Osteoblast (primary cell): ENCODE measurements around the gene ARHGAP45. TPM values are rescaled to one million over a fixed set of nuclear protein-coding genes. Genes with fewer than 3 reads are reported as not detected.

ENCODE experiments used
- DNase-seq: peaks from one replicate; pipeline ENCODE4 v3.0.0; 2011; ENCODE audit warnings: low spot score, mixed read lengths; ENCODE audit not compliant: insufficient read length; ENCODE audit errors: missing footprints
- H2AFZ ChIP-seq: 2 replicates; pipeline ENCODE4 v1.6.0; 2011; ENCODE audit warnings: mild to moderate bottlenecking, low read length
- H3K27ac ChIP-seq: 2 replicates; pipeline ENCODE4 v1.5.1; 2011; ENCODE audit warnings: mild to moderate bottlenecking, low read depth, low read length, moderate library complexity
- H3K27me3 ChIP-seq: 2 replicates; pipeline ENCODE4 v1.6.0; 2012; ENCODE audit warnings: mild to moderate bottlenecking, control low read depth, inconsistent platforms, low read length, moderate library complexity; ENCODE audit not compliant: insufficient read depth
- H3K36me3 ChIP-seq: 2 replicates; pipeline ENCODE4 v1.5.1; 2011; ENCODE audit warnings: mild to moderate bottlenecking, low read length, control low read depth, moderate library complexity; ENCODE audit not compliant: insufficient read depth
- H3K4me1 ChIP-seq: 2 replicates; pipeline ENCODE4 v1.5.1; 2011; ENCODE audit warnings: mild to moderate bottlenecking, low read length, control low read depth, moderate library complexity; ENCODE audit not compliant: insufficient read depth
- H3K4me2 ChIP-seq: 2 replicates; pipeline ENCODE4 v1.6.0; 2011; ENCODE audit warnings: mild to moderate bottlenecking, low read length; ENCODE audit not compliant: insufficient read depth
- H3K4me3 ChIP-seq: fragments of 200-600 bp; sonication (generic); 3 replicates; pipeline ENCODE4 v1.5.1; 2012; ENCODE audit warnings: mild to moderate bottlenecking, low read length, inconsistent platforms; ENCODE audit not compliant: insufficient read depth
- H3K79me2 ChIP-seq: 2 replicates; pipeline ENCODE4 v1.6.0; 2012; ENCODE audit warnings: mild to moderate bottlenecking, low read length, control low read depth, inconsistent platforms; ENCODE audit not compliant: insufficient read depth
- H3K9me3 ChIP-seq: 2 replicates; pipeline ENCODE4 v1.5.1; 2011; ENCODE audit warnings: low read depth, low read length, control low read depth
- H4K20me1 ChIP-seq: 2 replicates; pipeline ENCODE4 v1.6.0; 2012; ENCODE audit warnings: mild to moderate bottlenecking, low read length, control low read depth; ENCODE audit not compliant: insufficient read depth
- total RNA-seq: library from RNA; depleted of rRNA; stranded (reverse); fragments of >200 nt; gene quantifications from 2 replicates; pipeline ENCODE4 v1.2.3, GENCODE V29; 2012
- TF ChIP-seq, protein P1 (sequence below): IDR thresholded peaks from 2 replicates; pipeline ENCODE4 v1.5.1; 2011; ENCODE audit warnings: mild to moderate bottlenecking, low read depth, low read length, moderate library complexity; ENCODE audit errors: extremely low read depth

Gene ARHGAP45
- total RNA-seq, 1 donor, result 0.72 TPM

DNA sequence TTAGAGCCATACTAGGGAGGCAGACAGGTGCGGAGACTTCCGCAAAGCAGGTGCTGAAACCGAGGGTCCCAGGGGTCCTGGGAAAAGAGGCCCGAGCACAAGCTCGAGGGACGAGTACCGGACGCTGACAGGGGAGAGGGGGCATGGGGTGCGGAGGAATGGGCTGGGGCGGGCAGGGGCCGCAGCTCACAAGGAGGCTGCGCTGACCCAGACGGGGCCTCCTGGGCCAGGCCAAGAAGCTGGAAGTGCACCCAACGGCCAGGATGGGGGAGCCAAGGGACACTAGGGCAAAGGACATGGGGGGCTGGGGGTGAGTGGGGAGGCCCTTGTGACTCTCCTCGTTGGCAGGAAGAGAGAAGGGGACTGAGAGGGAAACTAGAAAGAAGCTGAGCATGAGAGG lies 26.4 kb downstream of the ARHGAP45 start:
- Histone ChIP-seq H3K27ac (no peak overlapping the region), H3K4me2 (no peak overlapping the region), H2AFZ (no peak overlapping the region), H3K79me2 (peaks cover 32% of the 10 kb centered on the region), H3K4me1 (peaks cover 10% of the 10 kb centered on the region), H3K4me3 (no peak overlapping the region), H3K27me3 (no peaks in the 10 kb centered on the region), H4K20me1 (peaks cover 20% of the 10 kb centered on the region), H3K9me3 (no peaks in the 10 kb centered on the region), H3K36me3 (peaks cover 21% of the 10 kb centered on the region)
- TF ChIP-seq, protein P1, sequence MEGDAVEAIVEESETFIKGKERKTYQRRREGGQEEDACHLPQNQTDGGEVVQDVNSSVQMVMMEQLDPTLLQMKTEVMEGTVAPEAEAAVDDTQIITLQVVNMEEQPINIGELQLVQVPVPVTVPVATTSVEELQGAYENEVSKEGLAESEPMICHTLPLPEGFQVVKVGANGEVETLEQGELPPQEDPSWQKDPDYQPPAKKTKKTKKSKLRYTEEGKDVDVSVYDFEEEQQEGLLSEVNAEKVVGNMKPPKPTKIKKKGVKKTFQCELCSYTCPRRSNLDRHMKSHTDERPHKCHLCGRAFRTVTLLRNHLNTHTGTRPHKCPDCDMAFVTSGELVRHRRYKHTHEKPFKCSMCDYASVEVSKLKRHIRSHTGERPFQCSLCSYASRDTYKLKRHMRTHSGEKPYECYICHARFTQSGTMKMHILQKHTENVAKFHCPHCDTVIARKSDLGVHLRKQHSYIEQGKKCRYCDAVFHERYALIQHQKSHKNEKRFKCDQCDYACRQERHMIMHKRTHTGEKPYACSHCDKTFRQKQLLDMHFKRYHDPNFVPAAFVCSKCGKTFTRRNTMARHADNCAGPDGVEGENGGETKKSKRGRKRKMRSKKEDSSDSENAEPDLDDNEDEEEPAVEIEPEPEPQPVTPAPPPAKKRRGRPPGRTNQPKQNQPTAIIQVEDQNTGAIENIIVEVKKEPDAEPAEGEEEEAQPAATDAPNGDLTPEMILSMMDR, result no peak
- DNase-seq, result no peak

DNA sequence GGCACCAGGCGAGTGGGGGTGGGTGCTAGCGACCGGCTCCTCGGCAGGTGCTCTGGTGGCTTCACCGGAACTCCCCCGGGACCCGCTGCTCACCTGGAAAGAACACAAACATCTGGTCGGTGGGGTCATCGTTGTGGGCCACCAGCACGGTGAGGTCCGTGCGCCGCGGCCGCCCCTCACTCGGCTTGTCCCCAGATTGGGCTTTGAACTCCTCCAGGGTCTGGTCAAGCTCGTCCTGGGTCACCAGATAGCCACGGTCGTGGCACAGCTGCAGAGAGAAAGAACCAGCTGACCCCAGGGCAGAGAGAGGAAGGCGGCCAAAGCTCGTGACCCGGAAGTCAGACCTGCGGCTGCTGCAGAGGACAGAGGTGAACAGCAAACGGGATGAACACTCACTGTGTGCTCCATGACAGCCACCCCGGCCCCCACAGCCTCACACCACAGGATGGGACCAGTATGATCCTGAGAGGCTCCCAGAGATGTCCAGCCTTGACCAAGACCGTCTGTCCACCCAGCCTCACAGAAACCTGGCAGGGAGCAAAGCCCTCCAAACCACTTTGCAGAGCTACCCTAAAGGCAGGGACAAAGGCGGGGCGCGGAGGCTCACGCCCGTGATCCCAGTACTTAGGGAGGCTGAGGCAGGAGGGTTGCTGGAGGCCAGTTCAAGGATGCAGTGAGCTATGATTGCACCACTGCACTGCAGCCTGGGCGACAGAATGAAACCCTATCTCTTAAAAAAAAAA lies 27.0 kb downstream of the ARHGAP45 start:
- Histone ChIP-seq H3K79me2 (peaks cover 32% of the 10 kb centered on the region), H4K20me1 (peaks cover 17% of the 10 kb centered on the region), H3K4me2 (peak overlapping the region; percentile 72), H3K27me3 (no peaks in the 10 kb centered on the region), H3K4me3 (peak overlapping the region; percentile 83), H3K4me1 (peaks cover 16% of the 10 kb centered on the region), H3K27ac (peak overlapping the region; percentile 44), H3K9me3 (no peaks in the 10 kb centered on the region), H3K36me3 (peaks cover 21% of the 10 kb centered on the region), H2AFZ (no peak overlapping the region)
- TF ChIP-seq, protein P1, result no peak
- DNase-seq, result no peak

GRCh38 chr19:1094655-1094977 lies 27.6 kb downstream of the ARHGAP45 start:
- peak overlapping the region; percentile 83 for H3K4me3 ChIP-seq
- H3K36me3 ChIP-seq, result peaks cover 14% of the 10 kb centered on the region
- H3K4me2 ChIP-seq, result peak overlapping the region; percentile 72
- peaks cover 21% of the 10 kb centered on the region for H3K4me1 ChIP-seq
- peaks cover 17% of the 10 kb centered on the region for H4K20me1 ChIP-seq
- H3K79me2 ChIP-seq, result peaks cover 32% of the 10 kb centered on the region
- no peak for DNase-seq
- TF ChIP-seq, protein P1, result no peak
- peak overlapping the region; percentile 44 for H3K27ac ChIP-seq
- H3K27me3 ChIP-seq, result no peaks in the 10 kb centered on the region
- H3K9me3 ChIP-seq, result no peaks in the 10 kb centered on the region
- H2AFZ ChIP-seq, result no peak overlapping the region

DNA sequence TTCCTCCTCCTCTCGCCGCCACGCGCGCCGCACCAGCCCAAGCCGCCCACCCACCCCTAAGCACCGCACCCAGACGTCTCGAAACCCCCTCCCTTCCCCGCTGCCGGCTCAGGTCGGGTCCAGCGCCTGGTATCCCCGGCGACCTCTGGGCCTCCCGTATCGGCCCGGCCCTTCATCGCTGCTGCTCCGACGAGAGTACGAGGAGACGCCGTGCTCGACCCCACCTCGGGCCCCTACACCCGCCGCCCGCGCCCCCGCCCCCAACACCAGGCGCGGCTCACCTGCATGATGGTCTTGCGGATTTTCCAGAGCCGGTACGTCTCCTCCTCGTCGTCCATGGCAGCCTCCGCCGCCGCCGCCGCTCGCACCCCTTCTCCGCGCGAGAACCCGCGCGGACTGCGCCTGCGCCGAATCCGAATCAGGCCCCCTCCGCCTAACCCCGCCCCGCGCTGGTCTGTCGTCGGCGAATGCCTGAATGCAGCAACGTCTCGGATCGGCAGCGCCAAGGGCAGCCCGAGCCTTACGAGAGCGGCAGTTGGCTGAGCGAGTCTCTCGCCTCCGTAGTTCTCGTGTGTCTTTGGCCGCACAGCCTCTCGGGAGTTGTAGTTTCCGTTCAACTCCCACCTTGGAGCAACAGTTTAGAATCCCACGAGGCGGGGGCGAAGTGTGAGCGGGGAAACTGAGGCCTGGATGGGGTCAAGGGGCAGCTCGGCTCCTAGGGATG lies 28.2 kb downstream of the ARHGAP45 start, which contains the start of gene POLR2E:
Gene POLR2E, minus strand, starts transcription at position 398 of the 724 bp plus-strand sequence. Its CDS starts 60 bp downstream, at position 338.
- Histone ChIP-seq H3K27ac (peak within 1 kb of the TSS; percentile 44), H2AFZ (no peak within 1 kb of the TSS)

More for the DNA sequence above, 28.2 kb downstream of the ARHGAP45 start, which contains the start of gene POLR2E:
- Histone ChIP-seq H3K79me2 (peaks cover 32% of the 10 kb centered on the region), H4K20me1 (peaks cover 17% of the 10 kb centered on the region), H3K4me1 (peaks cover 24% of the 10 kb centered on the region), H3K4me2 (peak within 1 kb of the TSS; percentile 72), H3K4me3 (peak within 1 kb of the TSS; percentile 83), H3K36me3 (peaks cover 14% of the 10 kb centered on the region), H3K9me3 (no peaks in the 10 kb centered on the region), H3K27me3 (no peaks in the 10 kb centered on the region)
- DNase-seq, result peak; percentile 100
- TF ChIP-seq, protein P1, result no peak
